ENCODE results near the gene FAM32A.
"Not testable (repeated sequence)": the region's sequence is repeated elsewhere in the genome, so short reads cannot be mapped to it uniquely, and the experiment has no call there.

Gene FAM32A

GRCh38 chr19:16164222-16164890 lies 20.9 kb upstream of the FAM32A start:
- DNase-seq (ENCODE audit: low spot score): no peak

GRCh38 chr19:16166417-16166816 lies 18.8 kb upstream of the FAM32A start:
- DNase-seq (ENCODE audit: low spot score): no peak

GRCh38 chr19:16167055-16167454 lies 18.2 kb upstream of the FAM32A start:
- DNase-seq (ENCODE audit: low spot score): no peak

- no peak for DNase-seq (ENCODE audit: low spot score)
These were observed 16.6 kb upstream of the FAM32A start for GRCh38 chr19:16168465-16169081.

- DNase-seq (ENCODE audit: low spot score): no peak
These were observed 15.1 kb upstream of the FAM32A start for GRCh38 chr19:16170134-16170533.

- no peak for DNase-seq (ENCODE audit: low spot score)
These were observed 9.3 kb upstream of the FAM32A start for GRCh38 chr19:16175954-16176353.

- DNase-seq (ENCODE audit: low spot score): not testable (repeated sequence)
These were observed 6.3 kb upstream of the FAM32A start for GRCh38 chr19:16178866-16179265.

GRCh38 chr19:16180611-16181010 lies 4.6 kb upstream of the FAM32A start:
- no peak for DNase-seq (ENCODE audit: low spot score)

GRCh38 chr19:16184665-16185122 lies 516 bp upstream of the FAM32A start:
- DNase-seq (ENCODE audit: low spot score): no peak

GRCh38 chr19:16185768-16186123 lies 536 bp downstream of the FAM32A start:
- DNase-seq (ENCODE audit: low spot score): peak; percentile 23

- no peak for DNase-seq (ENCODE audit: low spot score)
These were observed 3.3 kb downstream of the FAM32A start for GRCh38 chr19:16188521-16188920.

GRCh38 chr19:16190198-16190597 lies 5.0 kb downstream of the FAM32A start:
- no peak for DNase-seq (ENCODE audit: low spot score)

GRCh38 chr19:16190736-16191135 lies 5.5 kb downstream of the FAM32A start:
- no peak for DNase-seq (ENCODE audit: low spot score)

GRCh38 chr19:16191216-16191908 lies 6.2 kb downstream of the FAM32A start:
- DNase-seq (ENCODE audit: low spot score): no peak

GRCh38 chr19:16193466-16193865 lies 8.3 kb downstream of the FAM32A start:
- no peak for DNase-seq (ENCODE audit: low spot score)

- DNase-seq (ENCODE audit: low spot score): no peak
These were observed 12.0 kb downstream of the FAM32A start for GRCh38 chr19:16197188-16197621.

GRCh38 chr19:16197622-16198369 lies 12.6 kb downstream of the FAM32A start, which contains the start of gene AP1M1:
Gene AP1M1, plus strand, starts transcription at chr19:16197911. Its CDS starts 116 bp downstream, at chr19:16198027.
- DNase-seq (ENCODE audit: low spot score): peak; percentile 97

- peak; percentile 18 for DNase-seq (ENCODE audit: low spot score)
These were observed 13.1 kb downstream of the FAM32A start for GRCh38 chr19:16198370-16198651.

GRCh38 chr19:16199275-16199932 lies 14.2 kb downstream of the FAM32A start:
- DNase-seq (ENCODE audit: low spot score): no peak

- no peak for DNase-seq (ENCODE audit: low spot score)
These were observed 15.1 kb downstream of the FAM32A start for GRCh38 chr19:16200038-16201010.

- DNase-seq (ENCODE audit: low spot score): no peak
These were observed 15.8 kb downstream of the FAM32A start for GRCh38 chr19:16201011-16201391.
